ENCODE data around the gene PRKCH.
A peak's percentile ranks its signal among the peaks of the same experiment; 100 is the strongest.

PRKCH gene

DNA sequence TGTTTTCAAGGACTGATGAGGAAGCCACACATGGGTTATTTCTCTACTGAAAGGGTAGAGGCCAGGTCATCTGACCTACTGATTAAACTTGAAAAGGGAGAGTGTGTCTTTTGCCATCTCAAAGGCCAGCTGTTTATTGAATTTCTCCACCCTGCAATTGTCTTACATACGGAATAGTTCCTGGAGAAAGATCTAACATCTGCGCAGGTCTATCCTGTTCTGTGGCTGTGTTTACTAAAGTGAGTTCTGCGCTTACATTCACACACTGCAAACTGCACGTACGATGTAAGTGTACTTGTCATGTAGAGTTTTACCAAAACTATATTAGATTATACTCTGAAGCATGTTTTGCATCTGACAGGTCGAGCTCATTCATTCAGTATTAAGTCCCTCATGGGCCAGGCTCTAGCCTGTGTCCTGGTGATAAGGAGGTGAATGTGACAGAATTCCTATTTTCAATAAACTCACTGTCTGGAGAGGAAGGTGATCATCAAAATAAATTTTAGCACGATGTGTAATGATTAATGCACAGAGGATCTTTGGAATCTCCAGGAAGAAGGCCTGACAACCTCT, 96.6 kb downstream of the PRKCH start:
- no peak for DNase-seq (ENCODE audit: extremely low read depth in 1 of 2, low read depth in 1 of 2)

- no peak for DNase-seq (ENCODE audit: extremely low read depth in 1 of 2, low read depth in 1 of 2)
Observed at GRCh38 chr14:61418746-61419145, 97.4 kb downstream of the PRKCH start.

- DNase-seq (ENCODE audit: extremely low read depth in 1 of 2, low read depth in 1 of 2), result no peak
Observed at GRCh38 chr14:61419201-61419600, 97.8 kb downstream of the PRKCH start.

DNA sequence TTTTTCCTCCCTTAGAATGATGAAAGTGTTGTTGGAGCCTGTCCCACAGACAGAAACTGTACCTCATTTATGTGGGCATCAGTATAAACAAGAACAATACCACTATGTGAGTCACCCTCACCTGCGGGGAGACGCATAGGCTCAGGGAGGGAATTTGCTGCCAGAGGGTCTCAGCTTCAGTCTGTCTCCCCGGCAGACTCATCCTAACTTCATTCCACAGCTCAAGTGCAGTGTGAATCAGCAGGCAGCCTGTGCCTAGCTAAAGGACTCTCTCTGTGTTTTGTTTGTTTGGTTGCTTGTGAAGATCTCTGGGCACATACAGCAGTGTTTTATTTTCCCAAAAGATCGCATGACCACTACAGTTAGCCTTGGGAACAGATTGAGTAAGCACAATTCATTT, 98.9 kb downstream of the PRKCH start:
- peak in 1 of 2 donors; percentile 46 for DNase-seq (ENCODE audit: extremely low read depth in 1 of 2, low read depth in 1 of 2)

GRCh38 chr14:61421212-61421923, 100.0 kb downstream of the PRKCH start:
- DNase-seq (ENCODE audit: extremely low read depth in 1 of 2, low read depth in 1 of 2), result no peak

GRCh38 chr14:61426048-61426447, 104.7 kb downstream of the PRKCH start:
- no peak for DNase-seq (ENCODE audit: extremely low read depth in 1 of 2, low read depth in 1 of 2)

DNA sequence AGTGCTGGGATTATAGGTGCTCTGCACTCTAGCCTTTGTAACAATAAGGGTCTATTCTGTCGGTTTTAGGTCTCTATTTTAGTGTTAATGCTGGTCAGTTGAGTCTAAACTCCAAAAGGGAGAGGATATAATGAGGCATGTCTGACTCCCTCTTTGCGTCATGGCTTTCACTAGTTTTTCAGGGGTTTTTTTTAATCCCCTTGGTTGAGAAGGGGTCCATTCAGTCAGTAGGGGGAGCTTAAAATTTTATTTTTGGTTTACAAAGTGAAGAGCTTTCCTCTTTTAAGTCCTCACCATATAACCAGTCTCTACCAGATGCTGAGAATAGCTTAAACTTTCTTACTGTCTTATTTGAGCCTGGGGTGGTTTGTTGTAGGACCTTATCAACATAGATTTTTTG, 106.9 kb downstream of the PRKCH start:
- no peak for DNase-seq (ENCODE audit: extremely low read depth in 1 of 2, low read depth in 1 of 2)

GRCh38 chr14:61429316-61429715, 107.9 kb downstream of the PRKCH start:
- DNase-seq (ENCODE audit: extremely low read depth in 1 of 2, low read depth in 1 of 2), result no peak

- no peak for DNase-seq (ENCODE audit: extremely low read depth in 1 of 2, low read depth in 1 of 2)
Observed at GRCh38 chr14:61430066-61430757, 108.8 kb downstream of the PRKCH start.

GRCh38 chr14:61433169-61433568, 111.8 kb downstream of the PRKCH start:
- DNase-seq (ENCODE audit: extremely low read depth in 1 of 2, low read depth in 1 of 2), result no peak

DNA sequence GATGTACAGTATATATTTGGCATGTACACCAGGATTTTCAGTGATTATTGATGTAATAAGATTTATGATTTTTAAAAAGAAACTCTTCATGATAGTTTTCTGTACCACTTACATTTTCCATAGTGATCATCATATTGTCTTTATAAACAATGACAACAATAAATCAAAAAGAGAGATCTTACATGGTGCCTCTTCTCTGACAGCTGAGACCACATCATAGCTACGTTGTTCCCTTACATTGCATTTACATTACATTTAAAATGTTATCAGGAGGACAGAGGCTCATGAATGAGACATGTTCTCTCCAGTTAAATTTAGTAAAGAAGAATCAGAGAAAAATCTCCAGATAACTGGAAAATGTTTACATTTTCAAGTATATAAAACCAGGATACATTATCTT, 112.4 kb downstream of the PRKCH start:
- no peak for DNase-seq (ENCODE audit: extremely low read depth in 1 of 2, low read depth in 1 of 2)

GRCh38 chr14:61434311-61434710, 112.9 kb downstream of the PRKCH start:
- DNase-seq (ENCODE audit: extremely low read depth in 1 of 2, low read depth in 1 of 2), result no peak

GRCh38 chr14:61435563-61436337, 114.4 kb downstream of the PRKCH start:
- no peak for DNase-seq (ENCODE audit: extremely low read depth in 1 of 2, low read depth in 1 of 2)

DNA sequence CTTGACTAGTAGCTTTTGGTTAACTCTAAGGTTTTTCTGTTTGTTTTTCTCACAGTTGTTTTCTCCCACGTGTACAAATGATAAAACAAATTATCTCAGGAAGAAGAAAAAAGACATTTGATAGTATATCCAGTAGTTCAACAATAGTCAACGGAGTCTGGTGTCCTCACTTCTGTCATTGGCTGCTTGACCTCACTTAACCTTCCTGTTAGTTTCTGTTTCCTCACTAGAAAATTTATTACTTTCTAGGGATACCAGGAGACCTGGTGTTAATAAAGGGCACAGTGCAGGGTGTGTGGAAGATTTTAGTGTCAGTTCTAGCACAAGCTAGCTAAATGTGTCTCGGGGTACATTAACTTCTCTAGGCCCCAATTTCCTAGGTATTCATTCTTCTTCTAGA, 116.0 kb downstream of the PRKCH start:
- DNase-seq (ENCODE audit: extremely low read depth in 1 of 2, low read depth in 1 of 2), result no peak

GRCh38 chr14:61438036-61438435, 116.7 kb downstream of the PRKCH start:
- DNase-seq (ENCODE audit: extremely low read depth in 1 of 2, low read depth in 1 of 2), result no peak

- DNase-seq (ENCODE audit: extremely low read depth in 1 of 2, low read depth in 1 of 2), result no peak
Observed at GRCh38 chr14:61438497-61438859, 117.1 kb downstream of the PRKCH start.

- no peak for DNase-seq (ENCODE audit: extremely low read depth in 1 of 2, low read depth in 1 of 2)
Observed at GRCh38 chr14:61438860-61439765, 117.7 kb downstream of the PRKCH start.

GRCh38 chr14:61439779-61440418, 118.5 kb downstream of the PRKCH start:
- DNase-seq (ENCODE audit: extremely low read depth in 1 of 2, low read depth in 1 of 2), result no peak

DNA sequence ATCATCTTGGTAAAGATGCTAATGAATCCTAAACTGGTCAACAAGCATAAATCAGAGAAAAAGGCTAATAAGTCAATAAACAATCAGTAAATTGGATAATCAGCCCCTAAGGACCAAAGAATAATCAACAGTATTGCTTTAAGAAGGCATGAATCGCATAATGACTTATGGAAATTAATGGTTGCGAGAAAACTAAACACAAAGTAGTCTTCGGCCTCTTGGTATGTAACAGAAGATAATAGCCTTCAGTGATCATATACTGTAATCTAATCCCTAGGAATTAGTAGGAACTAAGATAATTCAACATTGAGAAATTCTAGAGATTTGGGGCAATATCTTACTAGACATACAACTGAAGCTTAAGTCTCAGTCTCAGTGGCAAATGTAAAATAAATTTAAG, 122.1 kb downstream of the PRKCH start:
- DNase-seq (ENCODE audit: extremely low read depth in 1 of 2, low read depth in 1 of 2), result no peak

GRCh38 chr14:61444215-61444768, 122.9 kb downstream of the PRKCH start:
- DNase-seq (ENCODE audit: extremely low read depth in 1 of 2, low read depth in 1 of 2), result peak; percentile 47
